ENCODE measurements around the gene KCTD10.

Gene KCTD10

GRCh38 chr12:109463756-109464155 is 13.3 kb downstream of the KCTD10 start:
- TF ChIP-seq, protein P1, sequence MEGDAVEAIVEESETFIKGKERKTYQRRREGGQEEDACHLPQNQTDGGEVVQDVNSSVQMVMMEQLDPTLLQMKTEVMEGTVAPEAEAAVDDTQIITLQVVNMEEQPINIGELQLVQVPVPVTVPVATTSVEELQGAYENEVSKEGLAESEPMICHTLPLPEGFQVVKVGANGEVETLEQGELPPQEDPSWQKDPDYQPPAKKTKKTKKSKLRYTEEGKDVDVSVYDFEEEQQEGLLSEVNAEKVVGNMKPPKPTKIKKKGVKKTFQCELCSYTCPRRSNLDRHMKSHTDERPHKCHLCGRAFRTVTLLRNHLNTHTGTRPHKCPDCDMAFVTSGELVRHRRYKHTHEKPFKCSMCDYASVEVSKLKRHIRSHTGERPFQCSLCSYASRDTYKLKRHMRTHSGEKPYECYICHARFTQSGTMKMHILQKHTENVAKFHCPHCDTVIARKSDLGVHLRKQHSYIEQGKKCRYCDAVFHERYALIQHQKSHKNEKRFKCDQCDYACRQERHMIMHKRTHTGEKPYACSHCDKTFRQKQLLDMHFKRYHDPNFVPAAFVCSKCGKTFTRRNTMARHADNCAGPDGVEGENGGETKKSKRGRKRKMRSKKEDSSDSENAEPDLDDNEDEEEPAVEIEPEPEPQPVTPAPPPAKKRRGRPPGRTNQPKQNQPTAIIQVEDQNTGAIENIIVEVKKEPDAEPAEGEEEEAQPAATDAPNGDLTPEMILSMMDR (conservative IDR thresholded peaks at IDR 0.05; ENCODE audit: low read depth), result no peak
- H3K27ac ChIP-seq, result peak overlapping the region; percentile 97
- ChIA-PET POLR2A (ENCODE audit: low non-redundant PET) (no interaction called here), CTCF (interaction anchor here (0.6 to 1.8 kb wide), 2 partner anchors 35 to 567 kb away, joined by 3 to 5 read pairs; no protein-coding TSS in a partner anchor)
- no peak for DNase-seq (ENCODE audit: low spot score)

- peak overlapping the region; percentile 97 for H3K27ac ChIP-seq
- peak; percentile 85 for DNase-seq (ENCODE audit: low spot score)
- TF ChIP-seq, protein P1 (conservative IDR thresholded peaks at IDR 0.05; ENCODE audit: low read depth), result no peak
- CTCF ChIA-PET, result interaction anchor here (0.5 to 1.8 kb wide), 6 partner anchors 23 to 568 kb away, joined by 3 to 9 read pairs (median 5); no protein-coding TSS in a partner anchor
- POLR2A ChIA-PET (ENCODE audit: low non-redundant PET), result no interaction called here
Observed at GRCh38 chr12:109462868-109463692, 14.0 kb downstream of the KCTD10 start.

GRCh38 chr12:109461846-109462756 is 15.0 kb downstream of the KCTD10 start:
- H3K27ac ChIP-seq, result peak overlapping the region; percentile 97
- TF ChIP-seq, protein P1 (conservative IDR thresholded peaks at IDR 0.05; ENCODE audit: low read depth), result no peak
- CTCF ChIA-PET, result interaction anchor here (0.5 to 1.8 kb wide), 3 partner anchors 29 to 240 kb away, joined by 3 to 9 read pairs (median 5); no protein-coding TSS in a partner anchor
- POLR2A ChIA-PET (ENCODE audit: low non-redundant PET), result no interaction called here
- DNase-seq (ENCODE audit: low spot score), result peak; percentile 93

GRCh38 chr12:109461049-109461845 is 15.9 kb downstream of the KCTD10 start:
- H3K27ac ChIP-seq, result peak overlapping the region; percentile 97
- CTCF ChIA-PET, result interaction anchor here (1.7 kb wide), 1 partner anchor 28 kb away, joined by 9 read pairs; no protein-coding TSS in a partner anchor
- POLR2A ChIA-PET (ENCODE audit: low non-redundant PET), result no interaction called here
- TF ChIP-seq, protein P1 (conservative IDR thresholded peaks at IDR 0.05; ENCODE audit: low read depth), result no peak
- DNase-seq (ENCODE audit: low spot score), result no peak

DNA sequence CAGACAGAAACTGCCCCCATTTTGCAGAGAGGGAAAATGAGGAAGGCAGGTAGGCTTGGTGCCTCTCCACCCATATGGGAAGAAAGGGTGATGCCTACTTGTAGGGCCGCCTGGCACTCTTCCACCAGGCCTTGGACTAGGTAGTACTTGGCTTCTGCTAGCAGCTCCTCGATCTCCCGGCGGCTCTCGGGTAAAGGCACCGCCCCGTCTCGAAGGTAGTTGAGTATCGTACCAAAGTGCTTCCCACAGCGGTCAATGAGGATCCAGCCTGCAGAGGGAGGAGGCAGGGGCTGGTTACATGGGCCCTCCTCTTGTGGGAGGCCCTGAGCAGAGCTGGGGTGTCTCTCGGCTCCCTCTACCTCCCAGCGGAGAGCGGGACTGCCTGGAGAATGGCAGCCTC is 16.6 kb downstream of the KCTD10 start:
- CTCF ChIA-PET, result no interaction called here
- POLR2A ChIA-PET (ENCODE audit: low non-redundant PET), result no interaction called here

More for the DNA sequence above, 16.6 kb downstream of the KCTD10 start:
- H3K27ac ChIP-seq, result peak overlapping the region; percentile 97
- TF ChIP-seq, protein P1 (conservative IDR thresholded peaks at IDR 0.05; ENCODE audit: low read depth), result no peak
- no peak for DNase-seq (ENCODE audit: low spot score)
